GM10847 (cell line): ENCODE results near the gene RFX6.

Source experiments
- POLR2A ChIP-seq: IDR thresholded peaks from 2 replicates; pipeline ENCODE4 v1.6.1; 2011; ENCODE audit not compliant: insufficient read length; ENCODE audit errors: extremely low read depth

Gene RFX6

DNA sequence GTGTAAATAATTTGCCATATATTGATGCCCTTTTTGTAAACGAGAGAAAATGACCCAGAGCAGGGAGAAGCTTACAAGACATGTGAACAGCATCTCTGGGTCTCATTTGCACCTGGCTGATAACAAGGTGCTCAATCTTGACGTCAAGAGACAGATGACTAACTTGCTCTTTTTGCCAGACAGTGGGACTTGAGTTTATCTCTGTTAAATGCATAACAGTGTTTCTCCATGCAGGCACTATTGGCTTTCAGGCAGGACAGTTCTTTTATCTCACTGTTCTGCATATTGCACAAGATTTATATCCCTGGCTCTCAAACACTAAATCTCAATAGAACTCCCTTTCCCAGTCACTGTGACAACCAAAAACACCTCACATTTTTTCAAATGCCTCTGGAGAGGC lies 56.4 kb downstream of the RFX6 start:
- no peak for TF ChIP-seq POLR2A

DNA sequence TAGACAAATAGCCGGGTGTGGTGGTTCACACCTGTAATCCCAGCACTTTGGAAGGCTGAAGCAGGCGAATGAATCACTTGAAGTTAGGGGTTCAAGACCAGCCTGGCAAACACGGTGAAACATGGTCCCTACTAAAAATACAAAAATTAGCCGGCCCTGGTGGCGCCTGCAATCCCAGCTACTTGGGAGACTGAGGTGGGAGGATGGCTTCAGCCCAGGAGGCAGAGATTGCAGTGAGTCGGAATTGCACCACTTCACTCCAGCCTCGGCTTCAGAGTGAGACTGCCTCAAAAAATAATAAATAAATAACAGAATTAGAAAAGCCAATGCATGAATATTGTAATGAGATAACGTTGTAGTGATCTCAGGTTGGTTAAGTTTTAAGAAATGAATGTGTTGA lies 61.3 kb downstream of the RFX6 start:
- no peak for TF ChIP-seq POLR2A

DNA sequence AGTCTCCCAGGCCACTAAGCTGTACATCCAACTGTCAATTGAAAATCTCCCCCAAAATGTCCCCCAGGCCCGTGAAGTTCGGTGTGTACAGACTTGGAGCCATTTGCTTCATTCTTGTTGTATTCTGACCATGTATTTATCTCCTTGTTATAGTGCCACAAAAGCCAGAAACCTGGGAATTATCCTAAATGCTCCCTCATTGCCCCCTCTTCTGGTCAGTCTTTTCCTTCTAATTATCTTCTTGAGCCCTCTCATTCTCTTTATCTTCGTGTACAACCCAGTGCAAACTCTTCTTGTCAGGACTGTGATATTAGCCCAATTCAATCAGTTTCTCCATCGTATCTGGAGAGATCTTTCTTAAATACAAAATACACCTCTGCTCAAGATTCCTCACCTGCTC lies 64.7 kb downstream of the RFX6 start:
- TF ChIP-seq POLR2A = no peak

DNA sequence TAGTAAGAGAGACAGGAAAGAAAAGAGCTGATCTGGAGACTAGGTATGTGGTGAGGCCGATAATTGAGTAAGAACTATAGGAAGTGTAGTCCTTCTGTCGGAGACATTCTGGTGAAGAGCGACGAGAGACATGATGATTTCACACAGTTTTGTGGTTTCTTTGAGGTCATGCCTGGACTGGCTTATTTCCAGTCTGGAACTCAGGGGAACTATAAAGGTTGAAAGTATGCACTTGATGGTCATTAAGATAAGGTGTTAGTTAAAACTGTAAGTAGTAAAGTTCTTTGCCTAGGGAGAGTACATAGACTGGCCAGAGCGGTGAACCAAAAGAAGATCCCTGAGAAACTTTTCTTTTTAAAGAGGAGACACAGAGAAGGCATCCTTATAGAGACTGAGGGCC lies 68.8 kb downstream of the RFX6 start:
- TF ChIP-seq POLR2A = no peak

DNA sequence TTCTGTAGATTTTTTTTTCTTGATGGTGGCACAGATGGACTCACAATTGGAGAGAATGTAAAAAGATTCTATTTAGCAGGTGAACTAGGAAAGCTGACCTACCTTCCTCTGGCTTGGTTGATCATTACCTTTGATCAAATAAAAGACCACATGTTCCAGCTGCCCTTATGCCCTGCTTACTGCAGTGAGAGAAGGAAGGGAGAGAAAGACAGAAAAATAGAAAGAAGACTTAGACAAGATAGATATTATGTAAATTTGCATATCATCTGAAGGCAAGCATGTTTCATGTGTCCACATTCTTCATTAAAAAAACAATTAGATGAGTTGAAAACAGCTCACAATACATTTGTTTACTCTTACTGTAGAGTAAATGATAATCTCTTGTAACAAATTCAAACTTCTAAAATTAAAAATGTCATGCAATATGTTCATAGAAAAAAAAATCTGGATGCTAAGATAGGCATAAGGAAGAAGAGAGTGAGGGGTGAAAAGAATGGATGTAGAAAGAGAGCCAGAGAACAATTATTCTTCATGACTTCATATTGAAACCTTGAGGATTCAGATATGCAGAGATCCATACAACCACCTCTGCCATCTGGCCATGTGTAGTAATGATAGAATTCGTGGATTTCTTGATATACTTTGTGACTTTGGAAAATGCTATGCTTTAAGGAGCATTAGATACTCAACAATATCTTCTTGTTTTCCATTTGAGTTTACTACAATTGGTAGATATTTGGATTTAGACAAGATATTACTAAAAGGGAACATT lies 71.7 kb downstream of the RFX6 start:
- no peak for TF ChIP-seq POLR2A

DNA sequence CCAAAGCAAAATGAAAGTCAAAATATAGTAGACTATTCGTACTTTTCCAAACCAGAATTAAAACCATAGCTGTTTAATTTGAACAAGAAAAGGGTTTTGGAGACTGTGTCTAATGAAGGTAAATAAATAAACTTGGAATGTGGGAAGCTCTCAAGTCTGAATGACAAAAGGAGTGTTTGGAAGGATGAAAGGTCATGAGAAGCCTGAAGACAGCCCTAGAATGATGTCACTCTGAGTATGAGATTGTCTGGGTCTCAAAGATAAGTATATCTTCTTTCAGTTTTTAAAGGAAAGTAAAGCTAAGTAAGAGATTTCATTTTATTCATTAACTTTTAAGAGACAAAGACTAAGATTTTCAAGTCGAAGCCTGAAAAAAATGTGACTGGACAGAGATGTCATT lies 72.9 kb downstream of the RFX6 start:
- no peak for TF ChIP-seq POLR2A

DNA sequence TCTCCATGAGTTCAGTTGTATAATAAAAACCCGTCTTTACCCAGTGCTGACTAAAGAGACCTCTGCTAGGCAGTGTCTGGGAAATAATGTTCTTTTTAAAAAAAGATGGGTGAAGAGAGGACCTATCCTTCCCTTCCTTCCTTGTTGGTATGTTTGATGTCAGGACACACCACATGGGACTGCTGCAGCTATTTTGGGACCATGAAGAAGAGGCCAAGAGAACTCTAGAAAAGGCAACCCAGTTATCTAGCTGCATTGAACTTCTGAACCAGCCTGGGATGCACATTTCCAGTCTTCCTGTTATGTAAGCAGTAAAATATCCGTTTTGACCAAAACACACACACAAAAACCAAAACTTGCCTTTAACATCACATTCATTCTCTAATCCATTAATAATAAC lies 77.3 kb downstream of the RFX6 start:
- no peak for TF ChIP-seq POLR2A

DNA sequence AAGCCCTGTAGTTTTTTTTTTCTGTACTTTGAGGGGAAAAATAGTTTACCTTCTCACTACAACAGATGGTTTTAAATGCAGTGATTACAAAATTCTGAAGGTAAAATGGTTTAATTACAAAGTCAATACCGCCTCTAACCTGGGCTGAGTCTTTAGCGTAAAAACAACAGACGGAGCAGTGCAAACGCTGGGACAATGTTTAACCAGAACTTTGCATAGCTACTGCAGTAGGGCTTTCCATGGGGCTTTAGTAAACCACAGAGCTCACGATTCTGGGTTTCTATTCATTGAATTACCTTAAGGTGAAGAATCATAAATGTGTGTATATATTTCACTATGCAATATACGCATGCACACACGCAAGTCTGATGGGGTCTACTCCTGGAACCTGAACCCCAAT lies 77.9 kb downstream of the RFX6 start:
- no peak for TF ChIP-seq POLR2A

DNA sequence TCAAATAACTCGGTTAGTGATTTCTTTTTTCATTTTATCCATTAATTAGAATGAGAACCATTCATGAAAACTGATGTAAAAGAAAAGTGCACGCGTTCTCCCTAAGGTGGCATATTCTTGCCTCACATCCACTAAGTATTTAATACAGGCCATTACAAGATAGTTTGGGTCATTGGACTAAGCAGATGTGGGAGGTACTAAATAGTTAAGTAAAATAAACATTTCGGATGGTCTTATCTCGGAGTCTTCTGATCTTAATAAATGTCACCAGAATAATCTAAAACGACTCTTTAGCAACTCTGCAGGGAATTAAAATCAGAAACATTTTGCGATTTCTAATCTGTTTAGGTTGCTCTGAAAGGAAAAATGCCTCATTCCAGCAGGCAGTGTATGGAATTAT lies 78.7 kb downstream of the RFX6 start:
- no peak for TF ChIP-seq POLR2A

DNA sequence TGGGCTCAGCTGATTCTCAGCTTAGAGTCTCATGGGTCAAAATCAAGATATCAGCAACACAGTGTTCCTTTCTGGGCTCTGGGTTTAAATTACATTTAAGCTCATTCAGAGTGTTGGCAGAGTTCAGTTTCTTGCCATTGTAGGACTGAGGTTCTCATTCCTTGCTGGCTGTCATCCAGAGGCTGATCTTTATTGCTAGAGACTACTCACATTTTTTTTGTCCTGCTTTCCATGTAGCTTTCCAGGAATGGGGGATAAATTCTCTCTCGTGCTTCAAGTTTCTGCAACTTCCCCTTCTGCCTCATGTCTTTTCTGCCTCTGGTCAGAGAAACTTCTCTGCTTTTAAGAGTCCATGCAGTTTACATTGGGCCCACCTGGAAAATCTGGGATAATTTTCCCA lies 86.9 kb downstream of the RFX6 start:
- no peak for TF ChIP-seq POLR2A

DNA sequence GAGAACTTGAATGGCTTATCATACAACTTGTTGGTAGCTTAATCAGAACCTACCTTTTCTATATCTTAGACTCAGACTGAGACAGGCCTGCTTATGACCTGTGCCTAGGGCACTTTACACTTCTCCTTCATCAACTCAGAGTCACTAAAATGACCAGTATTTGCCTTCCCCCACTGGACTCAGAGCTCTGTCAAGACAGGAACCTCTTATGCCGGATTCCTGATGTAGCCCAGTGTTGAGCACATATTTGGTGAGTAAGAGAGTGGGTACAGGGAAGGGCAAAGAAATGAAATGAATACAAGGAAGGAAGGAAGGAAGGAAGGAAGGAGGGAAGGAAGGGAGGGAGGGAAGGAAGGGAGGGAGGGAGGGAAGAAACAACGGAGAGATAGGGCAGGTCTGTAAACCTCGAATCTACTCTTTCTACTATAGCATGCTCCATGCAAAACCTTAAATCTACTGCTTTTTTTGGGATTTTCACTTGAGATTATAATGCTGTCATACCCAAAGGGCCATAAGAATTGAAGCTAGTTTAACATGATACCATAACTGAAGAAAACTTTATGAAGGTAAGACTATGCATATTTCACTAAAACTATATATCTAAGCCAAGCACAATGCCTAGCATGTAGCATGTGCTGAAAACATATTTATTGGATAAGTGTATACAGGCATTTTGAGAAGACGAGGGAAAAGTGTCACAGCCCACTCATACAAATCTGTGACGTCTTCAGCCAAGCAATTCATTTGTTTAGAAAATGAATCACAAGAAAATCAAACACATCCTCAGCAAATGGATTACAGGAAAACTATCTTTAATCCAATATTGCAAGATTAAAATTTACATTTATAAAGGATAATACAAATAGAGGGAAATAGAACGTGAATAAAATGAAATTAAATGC lies 89.9 kb downstream of the RFX6 start:
- no peak for TF ChIP-seq POLR2A

DNA sequence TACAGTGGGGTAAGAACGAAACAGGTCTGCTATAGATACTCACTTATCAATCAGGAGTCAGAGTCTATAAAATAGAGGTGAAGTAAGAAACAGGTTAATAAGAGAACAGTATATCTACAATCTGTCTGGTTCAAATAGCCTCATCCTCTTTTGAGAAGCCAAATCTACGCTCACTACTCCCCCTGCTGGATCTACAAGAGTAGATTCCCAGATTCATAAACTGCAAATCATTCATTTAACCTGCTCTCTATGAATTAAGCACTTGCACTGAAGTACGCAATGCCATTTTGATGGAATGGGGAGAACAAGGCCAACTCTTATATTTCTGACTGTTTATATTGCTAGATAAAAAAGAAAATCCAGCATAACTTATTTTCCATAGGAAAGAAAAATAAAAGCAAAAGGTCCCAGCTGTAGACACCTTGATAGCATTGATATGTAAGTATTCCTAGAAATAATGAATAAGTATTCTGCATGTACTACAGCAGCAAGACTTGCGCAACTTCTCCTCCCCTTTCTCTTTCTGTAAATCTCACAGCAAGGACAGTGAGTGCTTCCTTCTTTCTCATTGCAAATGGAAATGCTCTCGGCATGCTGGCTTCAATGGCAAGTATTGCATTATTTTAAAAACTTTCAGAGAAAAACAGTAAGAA lies 92.3 kb downstream of the RFX6 start:
- no peak for TF ChIP-seq POLR2A

DNA sequence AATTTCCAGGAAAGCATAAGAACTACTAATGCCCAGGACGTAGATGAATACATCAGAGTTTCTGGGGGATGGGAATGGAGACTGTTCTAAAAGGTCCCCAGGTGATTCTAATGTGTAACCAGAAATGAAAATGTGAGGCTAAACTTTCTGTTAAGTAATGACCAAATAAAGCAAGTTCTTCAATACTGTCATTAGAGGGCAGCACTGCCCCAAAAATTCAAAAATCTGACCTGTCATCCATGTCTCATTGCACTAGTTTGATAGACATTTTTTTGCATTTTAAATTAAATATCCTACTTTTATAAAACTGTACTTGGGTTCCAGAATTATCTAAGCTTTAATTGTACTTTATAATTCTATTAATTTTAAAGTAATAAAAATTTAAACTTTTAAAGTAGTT lies 94.9 kb downstream of the RFX6 start:
- TF ChIP-seq POLR2A = no peak

DNA sequence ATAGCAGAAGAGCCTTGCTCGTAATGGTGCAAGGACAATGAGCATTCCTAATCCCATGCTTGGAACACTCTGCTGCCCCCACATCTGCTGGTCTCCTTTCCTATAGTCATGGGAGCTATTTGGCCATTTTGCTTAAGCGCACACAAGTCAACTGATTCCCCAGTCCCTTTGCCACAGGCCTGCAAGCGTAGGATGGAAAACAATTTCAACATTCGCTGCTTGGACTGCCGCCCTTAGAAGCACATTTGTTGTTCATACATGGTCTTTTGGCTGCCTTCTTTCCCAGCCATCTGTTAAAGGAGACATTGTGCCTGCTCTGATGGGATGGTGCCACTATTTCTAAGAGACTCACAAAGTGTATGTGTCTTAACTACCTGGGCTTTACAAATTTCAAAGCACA lies 96.9 kb downstream of the RFX6 start:
- TF ChIP-seq POLR2A = no peak

DNA sequence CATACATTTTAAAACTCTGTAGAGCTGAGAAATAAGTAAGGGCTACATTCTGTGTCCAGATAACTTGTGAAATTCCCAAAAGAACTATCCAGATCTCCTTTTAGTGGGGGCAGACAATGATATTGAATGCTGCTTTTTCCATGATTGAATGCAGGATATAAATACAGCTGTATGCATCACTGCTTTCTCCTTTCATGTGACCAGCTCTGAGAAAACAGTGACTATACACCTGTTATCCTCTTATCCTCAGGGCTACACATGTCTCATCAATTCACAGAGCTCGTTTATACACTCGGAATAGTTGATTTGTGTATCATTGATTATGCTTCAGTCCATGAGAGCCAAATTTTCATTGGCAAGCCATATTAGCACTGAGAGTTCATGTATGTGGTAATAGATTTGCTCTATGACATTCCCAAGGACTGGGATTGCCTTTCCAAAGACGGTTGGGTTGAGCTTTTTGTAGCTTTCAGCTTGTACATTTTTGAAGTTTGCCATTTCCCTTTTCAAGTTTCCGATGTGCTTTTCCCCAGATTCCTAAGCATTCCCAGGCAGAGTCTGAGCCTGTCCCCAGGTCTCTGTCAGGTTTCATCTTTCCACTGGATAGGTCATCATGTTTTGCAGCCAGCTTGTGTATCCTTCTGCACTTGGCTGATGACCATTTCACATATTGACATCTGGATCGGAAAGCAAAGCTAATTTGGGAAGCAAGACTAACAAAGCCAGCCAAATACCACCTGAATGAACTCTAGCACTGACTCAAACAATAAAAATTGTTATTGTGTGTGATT lies 97.7 kb downstream of the RFX6 start:
- no peak for TF ChIP-seq POLR2A
